NT2/D1 (cell line): Measurements from ENCODE around the gene ERICH6.

Experiments used
- YY1 ChIP-seq: IDR thresholded peaks from 2 replicates; pipeline ENCODE4 v1.6.1; 2011; ENCODE audit not compliant: insufficient read length, insufficient read depth
- ZNF274 ChIP-seq: IDR thresholded peaks from 2 replicates; pipeline ENCODE4 v1.6.1; 2011; ENCODE audit warnings: mild to moderate bottlenecking, low read depth, low read length

DNA sequence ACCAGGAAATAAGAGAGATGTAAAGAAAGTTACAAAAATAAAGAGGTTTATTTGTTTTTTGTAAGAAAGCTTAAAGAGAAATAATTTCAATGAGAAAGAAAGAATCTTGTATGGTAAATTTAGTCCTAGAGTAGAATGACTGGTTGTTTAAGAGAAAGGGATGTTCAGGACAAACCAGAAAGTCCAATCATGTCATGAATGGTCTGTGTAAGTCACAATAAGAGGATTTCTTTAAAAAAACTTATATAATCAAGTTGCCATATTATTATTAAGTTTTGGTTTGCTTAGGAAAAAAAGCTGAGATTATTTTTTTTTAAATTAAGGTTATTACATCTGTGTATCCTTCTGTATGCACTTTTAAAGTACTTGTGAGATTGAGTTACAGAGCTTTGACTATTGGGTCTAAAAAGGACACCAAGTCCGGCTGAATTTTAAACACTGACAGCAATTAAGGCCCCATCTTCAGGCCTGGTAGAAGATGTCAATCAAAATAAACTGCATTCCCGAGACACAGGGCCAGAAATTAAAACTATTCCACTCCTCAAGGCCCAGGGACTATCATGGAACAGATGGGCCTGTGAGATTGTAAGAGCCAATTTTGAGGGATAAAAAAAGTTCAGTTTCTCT is 12.2 kb downstream of the ERICH6 start:
- no peak for TF ChIP-seq ZNF274
- no peak for TF ChIP-seq YY1
